ENCODE measurements around the gene TMEM204.

TMEM204 gene

GRCh38 chr16:1538804-1539520, 5.5 kb downstream of the TMEM204 start:
- ChIA-PET CTCF (interaction anchor here (0.6 to 1.2 kb wide), 4 partner anchors 15 to 233 kb away, joined by 3 read pairs; no protein-coding TSS in a partner anchor), POLR2A (no interaction called here)
- no peak for DNase-seq (ENCODE audit: extremely low spot score)
- TF ChIP-seq, protein P1, sequence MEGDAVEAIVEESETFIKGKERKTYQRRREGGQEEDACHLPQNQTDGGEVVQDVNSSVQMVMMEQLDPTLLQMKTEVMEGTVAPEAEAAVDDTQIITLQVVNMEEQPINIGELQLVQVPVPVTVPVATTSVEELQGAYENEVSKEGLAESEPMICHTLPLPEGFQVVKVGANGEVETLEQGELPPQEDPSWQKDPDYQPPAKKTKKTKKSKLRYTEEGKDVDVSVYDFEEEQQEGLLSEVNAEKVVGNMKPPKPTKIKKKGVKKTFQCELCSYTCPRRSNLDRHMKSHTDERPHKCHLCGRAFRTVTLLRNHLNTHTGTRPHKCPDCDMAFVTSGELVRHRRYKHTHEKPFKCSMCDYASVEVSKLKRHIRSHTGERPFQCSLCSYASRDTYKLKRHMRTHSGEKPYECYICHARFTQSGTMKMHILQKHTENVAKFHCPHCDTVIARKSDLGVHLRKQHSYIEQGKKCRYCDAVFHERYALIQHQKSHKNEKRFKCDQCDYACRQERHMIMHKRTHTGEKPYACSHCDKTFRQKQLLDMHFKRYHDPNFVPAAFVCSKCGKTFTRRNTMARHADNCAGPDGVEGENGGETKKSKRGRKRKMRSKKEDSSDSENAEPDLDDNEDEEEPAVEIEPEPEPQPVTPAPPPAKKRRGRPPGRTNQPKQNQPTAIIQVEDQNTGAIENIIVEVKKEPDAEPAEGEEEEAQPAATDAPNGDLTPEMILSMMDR (IDR thresholded peaks at IDR 0.05; ENCODE audit: control extremely low read depth, extremely low read depth, low read depth, missing control alignments), result no peak

DNA sequence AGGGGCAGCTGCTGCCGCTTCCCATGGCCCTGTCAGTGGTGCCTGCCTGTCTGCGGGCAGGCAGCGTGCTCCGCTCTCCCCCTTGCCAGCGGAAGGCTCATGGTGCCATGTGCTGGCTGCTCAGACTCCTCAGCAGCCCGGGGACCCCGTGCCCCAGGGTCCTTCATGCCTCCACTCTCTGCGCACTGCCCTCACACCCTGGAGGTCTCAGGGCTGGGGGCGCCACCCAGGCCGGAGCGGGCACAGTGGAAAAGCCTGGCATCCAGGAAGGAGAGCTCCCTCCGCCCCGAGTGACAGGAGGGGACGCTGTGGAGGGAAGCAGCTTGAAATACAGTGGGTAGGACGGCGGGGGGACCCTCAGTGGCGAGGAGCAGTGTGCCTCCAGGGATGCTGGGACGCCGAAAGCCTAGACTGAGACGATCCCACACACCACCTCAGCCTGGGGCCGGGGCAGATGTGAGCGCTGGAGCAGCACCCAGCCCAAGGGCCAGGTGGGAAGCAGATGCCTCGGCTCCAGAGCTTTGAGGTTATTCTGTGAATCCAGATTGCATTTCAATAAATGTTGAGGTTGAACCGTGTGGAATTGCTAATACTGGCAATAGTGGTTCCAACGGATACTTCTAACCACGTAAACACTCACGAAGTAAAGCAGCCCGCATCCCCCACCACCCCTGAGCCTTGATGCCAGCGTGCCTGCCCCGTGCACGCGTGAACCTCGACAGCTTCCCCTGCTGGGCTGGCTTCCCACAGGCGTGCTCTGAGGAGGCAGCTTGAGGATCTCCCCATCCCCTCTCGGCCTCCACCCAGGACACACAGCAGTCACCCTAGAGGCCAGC, 6.5 kb downstream of the TMEM204 start:
- no peak for DNase-seq (ENCODE audit: extremely low spot score)
- TF ChIP-seq, protein P1 (IDR thresholded peaks at IDR 0.05; ENCODE audit: control extremely low read depth, extremely low read depth, low read depth, missing control alignments), result no peak
- POLR2A ChIA-PET, result no interaction called here
- CTCF ChIA-PET, result no interaction called here

DNA sequence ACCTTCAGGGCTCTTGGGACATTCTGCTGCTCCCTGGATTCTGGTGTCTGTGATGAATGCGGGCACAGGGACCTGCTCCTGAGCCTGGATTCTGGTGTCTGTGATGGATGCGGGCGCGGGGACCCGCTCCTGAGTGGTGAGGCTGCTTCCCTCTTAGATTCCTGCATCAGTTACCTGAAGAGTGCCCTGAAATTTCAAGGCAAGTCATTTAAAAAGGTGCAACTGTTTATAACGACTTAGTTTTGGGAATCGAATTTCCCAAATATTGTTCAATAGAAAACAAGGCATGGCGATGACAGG, 7.0 kb downstream of the TMEM204 start:
- no peak for DNase-seq (ENCODE audit: extremely low spot score)
- TF ChIP-seq, protein P1 (IDR thresholded peaks at IDR 0.05; ENCODE audit: control extremely low read depth, extremely low read depth, low read depth, missing control alignments), result no peak
- ChIA-PET POLR2A (no interaction called here), CTCF (no interaction called here)

- DNase-seq (ENCODE audit: extremely low spot score), result no peak
- TF ChIP-seq, protein P1 (IDR thresholded peaks at IDR 0.05; ENCODE audit: control extremely low read depth, extremely low read depth, low read depth, missing control alignments), result no peak
- CTCF ChIA-PET, result no interaction called here
- POLR2A ChIA-PET, result no interaction called here
Observed at GRCh38 chr16:1541293-1542165, 8.1 kb downstream of the TMEM204 start.

DNA sequence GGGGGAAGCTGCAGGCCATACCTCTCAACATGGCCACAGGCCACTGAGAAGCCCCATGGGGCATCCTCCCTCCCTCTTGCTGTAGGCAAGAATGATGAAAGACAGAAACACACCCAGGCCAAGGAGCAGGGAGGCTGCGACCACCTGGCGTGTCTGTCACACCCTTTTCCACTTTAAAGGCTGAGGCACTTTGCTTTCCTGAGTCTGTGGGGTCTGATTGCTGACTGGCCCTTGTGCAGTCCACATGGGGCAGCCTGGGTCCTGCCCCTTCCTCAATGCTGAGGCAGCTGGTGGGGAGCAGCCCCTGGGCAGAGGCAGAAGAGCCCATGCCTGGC, 8.7 kb downstream of the TMEM204 start:
- CTCF ChIA-PET, result no interaction called here
- no peak for DNase-seq (ENCODE audit: extremely low spot score)
- POLR2A ChIA-PET, result no interaction called here
- TF ChIP-seq, protein P1 (IDR thresholded peaks at IDR 0.05; ENCODE audit: control extremely low read depth, extremely low read depth, low read depth, missing control alignments), result no peak

DNA sequence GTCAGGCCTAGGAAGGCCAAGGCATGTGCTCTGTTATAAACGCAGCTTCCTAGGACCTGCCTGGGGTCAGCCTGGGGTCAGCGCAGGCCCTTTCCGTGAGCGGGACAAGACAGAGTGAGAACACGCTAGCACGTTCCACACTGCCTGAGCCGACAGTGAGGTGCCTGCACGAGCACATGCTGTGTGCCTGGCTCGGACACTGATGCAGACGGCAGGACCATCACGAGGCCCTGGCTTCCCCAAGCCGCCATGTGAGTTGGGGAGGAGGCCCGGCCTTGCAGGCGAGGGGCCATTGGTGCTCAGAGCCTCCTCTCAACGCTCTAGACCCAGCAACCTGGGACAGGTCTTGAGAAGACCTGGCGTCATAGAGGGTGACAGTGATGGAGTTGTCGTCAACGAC, 9.1 kb downstream of the TMEM204 start:
- TF ChIP-seq, protein P1 (IDR thresholded peaks at IDR 0.05; ENCODE audit: control extremely low read depth, extremely low read depth, low read depth, missing control alignments), result no peak
- ChIA-PET CTCF (no interaction called here), POLR2A (no interaction called here)
- DNase-seq (ENCODE audit: extremely low spot score), result no peak
